K562 (cell line): ENCODE measurements around the gene DSG3. TPM values are rescaled to one million over a fixed set of nuclear protein-coding genes. Genes with fewer than 3 reads are reported as not detected.

Experiments
- ATAC-seq: fragments of 200-7000 bp; cut with Tn5 transposase; 3 replicates; pipeline ENCODE4 v1.9.1; 2020; ENCODE audit warnings: moderate library complexity
- BruUV-seq: library from RNA; stranded (reverse); fragments of 400-500 nt; replicated peaks from 2 replicates; lab custom pipeline; 2021; lab: Mats Ljungman, UMichigan
- CTCF ChIA-PET: fragments of 300-600 bp; formaldehyde crosslinking; extraction: SDS; loops from one replicate; lab custom pipeline; 2021; ENCODE audit warnings: low intra/inter-chr PET ratio; lab: Yijun Ruan, JAX
- POLR2A ChIA-PET: fragments of 300-600, 350-650 bp; sonication (Branson Sonifier 250); formaldehyde crosslinking; extraction: SDS; loops from one replicate; lab custom pipeline; 2021; ENCODE audit warnings: antibody characterized with exemption, inconsistent platforms; lab: Yijun Ruan, JAX
- DNase-seq, 4 experiments: peaks; one replicate each; pipeline versions ENCODE4 v3.0.0 to v3.0.0-alpha.2; 2011 to 2018; ENCODE audit warnings: low spot score in 3 of 4, mixed read lengths in 3 of 4; ENCODE audit errors: extremely low read depth in 1 of 4
- FAIRE-seq: peaks from 2 replicates; lab custom pipeline; 2011; peaks lifted over from hg19 to GRCh38; lab: Jason Lieb, UNC
- H2AFZ ChIP-seq: 2 replicates; pipeline ENCODE4 v1.6.0; 2011; ENCODE audit warnings: low read depth, low read length, control low read depth, inconsistent platforms
- H3K27ac ChIP-seq: fragments of 200-600 bp; 3 replicates; pipeline ENCODE4 v1.8.0; 2011; ENCODE audit warnings: low read depth, mild to moderate bottlenecking, control low read depth, inconsistent platforms, low read length, moderate library complexity, mixed read lengths; ENCODE audit errors: extremely low read depth
- H3K27me3 ChIP-seq, 2 experiments: fragments of 300-600 bp in 1 of 2; 2 replicates in 1 of 2; 3 replicates in 1 of 2; pipeline versions ENCODE4 v1.6.0 to v1.8.0; 2011; ENCODE audit warnings: inconsistent platforms in 2 of 2, low read length in 2 of 2, mild to moderate bottlenecking in 1 of 2, mixed read lengths in 1 of 2, moderate library complexity in 1 of 2; ENCODE audit not compliant: control insufficient read depth in 2 of 2, insufficient read depth in 2 of 2
- H3K36me3 ChIP-seq: fragments of 300-600 bp; 3 replicates; pipeline ENCODE4 v1.8.0; 2011; ENCODE audit warnings: mild to moderate bottlenecking, low read length, inconsistent platforms; ENCODE audit not compliant: control insufficient read depth, insufficient read depth
- H3K4me1 ChIP-seq, 2 experiments: fragments of 200-600 bp in 1 of 2; replicated peaks in 1 of 2; 2 replicates in 1 of 2; 3 replicates in 1 of 2; pipeline versions ENCODE4 v1.5.1 to v1.8.0; 2011; ENCODE audit warnings: inconsistent platforms in 2 of 2, low read length in 2 of 2, mild to moderate bottlenecking in 1 of 2, mixed read lengths in 1 of 2, moderate library complexity in 1 of 2; ENCODE audit not compliant: control insufficient read depth in 2 of 2, insufficient read depth in 2 of 2
- H3K4me2 ChIP-seq: 2 replicates; pipeline ENCODE4 v1.6.1; 2011; ENCODE audit warnings: low read length, control low read depth, inconsistent platforms, mixed read lengths; ENCODE audit not compliant: insufficient read depth
- H3K4me3 ChIP-seq: fragments of 200-600 bp; sonication (generic), shearing (Covaris generic); 2 replicates; pipeline ENCODE4 v1.5.1; 2016; ENCODE audit warnings: control low read depth, inconsistent platforms
- H3K79me2 ChIP-seq: fragments of 200-600 bp; 3 replicates; pipeline ENCODE4 v1.8.0; 2011; ENCODE audit warnings: low read length, inconsistent platforms; ENCODE audit not compliant: control insufficient read depth, insufficient read depth
- H3K9ac ChIP-seq, 2 experiments: 2 replicates each; pipeline versions ENCODE4 v1.6.0 to v1.6.1; 2011; ENCODE audit warnings: low read depth in 2 of 2, low read length in 2 of 2, control low read depth in 1 of 2, inconsistent platforms in 1 of 2, mild to moderate bottlenecking in 1 of 2, mixed read lengths in 1 of 2; ENCODE audit not compliant: insufficient read depth in 1 of 2
- H3K9me1 ChIP-seq: one replicate; pipeline ENCODE4 v1.6.0; 2011; ENCODE audit warnings: inconsistent platforms, mild to moderate bottlenecking, low read length, moderate library complexity; ENCODE audit not compliant: control insufficient read depth, insufficient read depth
- H3K9me3 ChIP-seq: replicated peaks from 2 replicates; pipeline ENCODE4 v1.5.1; 2011; ENCODE audit warnings: low read depth, low read length, inconsistent platforms; ENCODE audit not compliant: control insufficient read depth, insufficient read depth
- H4K20me1 ChIP-seq: replicated peaks from 2 replicates; pipeline ENCODE4 v1.6.1; 2011; ENCODE audit warnings: low read length, inconsistent platforms, mixed read lengths; ENCODE audit not compliant: control insufficient read depth, insufficient read depth
- ETS2 ChIP-seq: IDR thresholded peaks from 2 replicates; pipeline ENCODE4 v1.6.1; 2016; ENCODE audit warnings: borderline replicate concordance, missing genetic modification characterization, mild to moderate bottlenecking, moderate library complexity, missing compliant biosample characterization; ENCODE audit not compliant: poor library complexity, severe bottlenecking
- FOSL1 ChIP-seq: fragments of 200-800 bp; sonication (Bioruptor generic); conservative IDR thresholded peaks from 2 replicates; pipeline ENCODE4 v1.6.1; 2016; ENCODE audit warnings: missing genetic modification characterization, missing compliant biosample characterization
- GMEB1 ChIP-seq: fragments of 250-450 bp; sonication (Bioruptor Pico); IDR thresholded peaks from 2 replicates; pipeline ENCODE4 v1.4.0; 2020; ENCODE audit warnings: mild to moderate bottlenecking
- IFI16 ChIP-seq: fragments of 250-450 bp; sonication (Bioruptor Pico); IDR thresholded peaks from 2 replicates; pipeline ENCODE4 v2.1.2; 2022; ENCODE audit warnings: mild to moderate bottlenecking, inconsistent platforms
- NR0B1 ChIP-seq: fragments of 450-650 bp; IDR thresholded peaks from one replicate; pipeline ENCODE4 v1.6.1; 2018; ENCODE audit warnings: mild to moderate bottlenecking, moderate library complexity; ENCODE audit not compliant: partially characterized antibody
- WGBS: fragments of 100-300 bp; shearing (Covaris generic); methylation state at CpG from one replicate; pipeline ENCODE4 v1.1.6; 2016; ENCODE audit warnings: low coverage, mixed read lengths; ENCODE audit not compliant: insufficient coverage; ENCODE audit errors: missing lambda C conversion rate; 5-methylcytosine and 5-hydroxymethylcytosine counted together
- in situ Hi-C: fragments of 300-500 bp; cut with MboI; formaldehyde crosslinking; loops from 4 replicates; pipeline ENCODE4 v1.15.0; 2018; ENCODE audit warnings: inconsistent platforms, mixed read lengths
- intact Hi-C: fragments of 100-400 bp; cut with micrococcal nuclease; formaldehyde crosslinking; loops from 2 replicates; pipeline ENCODE4 v1.14.2; 2022
- polyA plus RNA-seq, 8 experiments: library from polyadenylated mRNA; depleted of rRNA in 4 of 8; stranded (reverse) in 5 of 8; unstranded in 3 of 8; fragments of >200 nt; fragmentation: Nextera tagmentation in 2 of 8; fragmentation: Illumina TruSeq in 1 of 8; extraction: Ambion mirVana in 2 of 8; extraction: Trizol in 1 of 8; gene quantifications; 2 replicates each; pipeline versions ENCODE4 v1.2.1 to v1.2.3, GENCODE V29; 2011 to 2014; ENCODE audit warnings: inconsistent platforms in 1 of 8, missing spikeins in 1 of 8
- total RNA-seq, 7 experiments: library from RNA; depleted of rRNA in 6 of 7; stranded (reverse); fragments of >200 nt in 6 of 7; fragmentation: Illumina TruSeq in 2 of 7; extraction: Trizol in 2 of 7; gene quantifications; 2 replicates each; pipeline versions ENCODE4 v1.2.1 to v1.2.3, GENCODE V29; 2011 to 2021; ENCODE audit warnings: low replicate concordance in 1 of 7

The DSG3 gene
- total and polyA plus RNA-seq, 9 of the 15 experiments (the other 6 are each of a cell fraction or from before 2014, with no cell fraction given): 0.04 to 0.18 (median 0.07) TPM; not detected in 1

- no peak overlapping the region for H3K9ac ChIP-seq
- TF ChIP-seq NR0B1 (no peak), ETS2 (tag) (no peak), GMEB1 (CRISPR knock-in tag) (no peak), IFI16 (no peak), FOSL1 (tag) (no peak)
- TF ChIP-seq, all 486 proteins: peak for 0
- CTCF ChIA-PET: no interaction called here
- intact Hi-C loops: no loop called here
- H3K9me1 ChIP-seq: no peaks in the 10 kb centered on the region
- H3K4me1 ChIP-seq: peaks cover 0 to 8% of the 10 kb centered on the region in 2 experiments; a peak in 4 of 5 replicates
- WGBS: 40% methylated on average over 7 of the region's 7 CpGs
- H4K20me1 ChIP-seq: no peaks in the 10 kb centered on the region
- no peaks in the 10 kb centered on the region for H3K79me2 ChIP-seq
- H3K36me3 ChIP-seq: no peaks in the 10 kb centered on the region
- no peaks in the 10 kb centered on the region for H3K9me3 ChIP-seq
- no peak overlapping the region for H3K4me2 ChIP-seq
- FAIRE-seq (no peak), DNase-seq (no peak), ATAC-seq (no peak)
- no TSS peak for BruUV-seq
- in situ Hi-C loops: no loop called here
- H3K27me3 ChIP-seq: no peaks in the 10 kb centered on the region
- no peak overlapping the region for H3K27ac ChIP-seq
- H3K4me3 ChIP-seq: no peak overlapping the region
- no peak overlapping the region for H2AFZ ChIP-seq
- POLR2A ChIA-PET: no interaction called here
Observed at GRCh38 chr18:31493171-31493570, 45.6 kb downstream of the DSG3 start.
